HG02610 (cell line): ENCODE data around the gene CACNA2D3.

ENCODE experiments used
- ATAC-seq: cut with Tn5 transposase; IDR thresholded peaks from one replicate; pipeline ENCODE4 v1.9.1; 2021; ENCODE audit warnings: mild to moderate bottlenecking, moderate library complexity; ENCODE audit not compliant: unreplicated experiment

The CACNA2D3 gene

GRCh38 chr3:55009372-55009771, 887.0 kb downstream of the CACNA2D3 start:
- ATAC-seq = no peak

GRCh38 chr3:55012091-55012490, 889.7 kb downstream of the CACNA2D3 start:
- no peak for ATAC-seq

GRCh38 chr3:55013145-55013925, 891.0 kb downstream of the CACNA2D3 start:
- no peak for ATAC-seq

GRCh38 chr3:55014081-55014480, 891.7 kb downstream of the CACNA2D3 start:
- ATAC-seq = no peak

GRCh38 chr3:55014906-55015305, 892.6 kb downstream of the CACNA2D3 start:
- no peak for ATAC-seq

- no peak for ATAC-seq
Measured at GRCh38 chr3:55017876-55018275, 895.5 kb downstream of the CACNA2D3 start.

GRCh38 chr3:55030938-55031337, 908.6 kb downstream of the CACNA2D3 start:
- no peak for ATAC-seq

- ATAC-seq = no peak
Measured at GRCh38 chr3:55036883-55037577, 914.7 kb downstream of the CACNA2D3 start.

GRCh38 chr3:55042591-55042990, 920.2 kb downstream of the CACNA2D3 start:
- ATAC-seq = no peak

GRCh38 chr3:55044486-55044885, 922.1 kb downstream of the CACNA2D3 start:
- no peak for ATAC-seq

GRCh38 chr3:55059027-55059629, 936.8 kb downstream of the CACNA2D3 start:
- no peak for ATAC-seq

GRCh38 chr3:55060896-55061719, 938.8 kb downstream of the CACNA2D3 start:
- ATAC-seq = no peak

- no peak for ATAC-seq
Measured at GRCh38 chr3:55061720-55062034, 939.3 kb downstream of the CACNA2D3 start.

- ATAC-seq = no peak
Measured at GRCh38 chr3:55064164-55064563, 941.8 kb downstream of the CACNA2D3 start.

GRCh38 chr3:55065331-55065730, 943.0 kb downstream of the CACNA2D3 start:
- ATAC-seq = no peak

- no peak for ATAC-seq
Measured at GRCh38 chr3:55066551-55067047, 944.2 kb downstream of the CACNA2D3 start.

- no peak for ATAC-seq
Measured at GRCh38 chr3:55069950-55070349, 947.6 kb downstream of the CACNA2D3 start.

GRCh38 chr3:55074796-55075195, 952.4 kb downstream of the CACNA2D3 start:
- no peak for ATAC-seq

GRCh38 chr3:55075846-55076245, 953.5 kb downstream of the CACNA2D3 start:
- no peak for ATAC-seq

GRCh38 chr3:55077726-55078125, 955.4 kb downstream of the CACNA2D3 start:
- no peak for ATAC-seq

GRCh38 chr3:55078876-55079275, 956.5 kb downstream of the CACNA2D3 start:
- ATAC-seq = no peak
